ENCODE results near the gene FNDC3A. TPM values are rescaled to one million over a fixed set of nuclear protein-coding genes. Genes with fewer than 3 reads are reported as not detected.

Gene FNDC3A
- total RNA-seq, 1 donor from 2014 or later = 69.3 TPM

DNA sequence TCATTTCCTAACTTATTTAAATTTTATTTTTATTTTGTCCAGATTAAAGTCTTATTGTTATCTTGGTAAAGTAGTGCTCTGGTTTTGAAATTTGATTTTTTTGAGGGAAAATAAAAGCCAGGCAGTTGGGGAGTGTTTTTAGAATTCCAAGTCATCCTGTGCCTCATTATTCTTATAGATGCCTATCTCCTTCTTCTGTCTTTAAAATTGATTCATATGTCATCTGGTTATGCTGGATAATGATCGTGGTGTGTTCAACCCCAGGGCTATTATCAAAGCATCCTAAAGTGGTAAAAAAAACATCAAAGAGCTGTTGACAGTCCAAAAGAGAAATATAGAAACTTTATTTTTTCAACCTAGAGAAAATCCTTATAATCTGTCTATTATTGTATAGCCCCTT, 6.0 kb upstream of the FNDC3A start:
- Mint-ChIP-seq H3K4me3 (no peak overlapping the region), H3K9me3 (peaks cover 15% of the 10 kb centered on the region), H3K4me1 (peaks cover 4% of the 10 kb centered on the region), H3K36me3 (no peaks in the 10 kb centered on the region), H3K27me3 (ENCODE audit: insufficient read depth, low read depth) (no peaks in the 10 kb centered on the region), H3K27ac (no peak overlapping the region)
- Histone ChIP-seq H3K27me3 (no peaks in the 10 kb centered on the region), H3K27ac (no peak overlapping the region), H3F3A (ENCODE audit: low read depth) (peaks cover 4% of the 10 kb centered on the region), H4K20me1 (ENCODE audit: low read depth) (no peaks in the 10 kb centered on the region), H3K9me3 (ENCODE audit: low read depth) (no peaks in the 10 kb centered on the region), H3K4me3 (no peak overlapping the region), H3K79me2 (ENCODE audit: low read depth) (no peaks in the 10 kb centered on the region), H3K9ac (no peak overlapping the region), H3K4me1 (no peaks in the 10 kb centered on the region), H2AFZ (replicated peaks) (no peak overlapping the region), H3K4me2 (no peak overlapping the region), H3K36me3 (no peaks in the 10 kb centered on the region)
- TF ChIP-seq CTCF (IDR thresholded peaks at IDR 0.05) (no peak), EZH2 (IDR thresholded peaks at IDR 0.05) (no peak), EZH2phosphoT487 (IDR thresholded peaks at IDR 0.05) (no peak)
- DNase-seq (ENCODE audit: low spot score) = no peak

GRCh38 chr13:48973845-48974431, 1.8 kb upstream of the FNDC3A start:
- Histone ChIP-seq H3K36me3 (no peaks in the 10 kb centered on the region), H3K27ac (no peak overlapping the region), H3K9ac (no peak overlapping the region), H3K27me3 (peaks cover 12% of the 10 kb centered on the region), H3K4me3 (no peak overlapping the region), H3K9me3 (ENCODE audit: low read depth) (no peaks in the 10 kb centered on the region), H3K79me2 (ENCODE audit: low read depth) (peaks cover 24% of the 10 kb centered on the region), H3K4me1 (peaks cover 10% of the 10 kb centered on the region), H4K20me1 (ENCODE audit: low read depth) (peaks cover 23% of the 10 kb centered on the region), H2AFZ (replicated peaks) (no peak overlapping the region), H3K4me2 (no peak overlapping the region), H3F3A (ENCODE audit: low read depth) (peaks cover 26% of the 10 kb centered on the region)
- Mint-ChIP-seq H3K27ac (no peak overlapping the region), H3K36me3 (no peaks in the 10 kb centered on the region), H3K4me3 (peak overlapping the region; percentile 91), H3K4me1 (peaks cover 20% of the 10 kb centered on the region), H3K27me3 (ENCODE audit: insufficient read depth, low read depth) (no peaks in the 10 kb centered on the region), H3K9me3 (peaks cover 16% of the 10 kb centered on the region)
- DNase-seq (ENCODE audit: low spot score) = no peak
- no peak for TF ChIP-seq EZH2phosphoT487 (IDR thresholded peaks at IDR 0.05)
- no peak for TF ChIP-seq CTCF (IDR thresholded peaks at IDR 0.05)
- no peak for TF ChIP-seq EZH2 (IDR thresholded peaks at IDR 0.05)

- Histone ChIP-seq H3K79me2 (ENCODE audit: low read depth) (peaks cover 38% of the 10 kb centered on the region), H3K9ac (peak overlapping the region; percentile 46), H3K4me3 (peak overlapping the region; percentile 71), H3K4me2 (peak overlapping the region; percentile 89), H3K27ac (peak overlapping the region; percentile 92), H2AFZ (replicated peaks) (peak overlapping the region; percentile 91), H3K36me3 (no peaks in the 10 kb centered on the region), H3F3A (ENCODE audit: low read depth) (peaks cover 26% of the 10 kb centered on the region), H4K20me1 (ENCODE audit: low read depth) (peaks cover 34% of the 10 kb centered on the region), H3K9me3 (ENCODE audit: low read depth) (no peaks in the 10 kb centered on the region), H3K4me1 (peaks cover 19% of the 10 kb centered on the region), H3K27me3 (peaks cover 12% of the 10 kb centered on the region)
- H3K4me3 Mint-ChIP-seq = peak overlapping the region; percentile 91
- peak overlapping the region; percentile 97 for H3K27ac Mint-ChIP-seq
- peak; percentile 63 for DNase-seq (ENCODE audit: low spot score)
- H3K36me3 Mint-ChIP-seq = no peaks in the 10 kb centered on the region
- H3K4me1 Mint-ChIP-seq = peaks cover 24% of the 10 kb centered on the region
- TF ChIP-seq EZH2 (IDR thresholded peaks at IDR 0.05) = no peak
- peak; percentile 11 for TF ChIP-seq CTCF (IDR thresholded peaks at IDR 0.05)
- TF ChIP-seq EZH2phosphoT487 (IDR thresholded peaks at IDR 0.05) = no peak
- H3K9me3 Mint-ChIP-seq = peaks cover 16% of the 10 kb centered on the region
- H3K27me3 Mint-ChIP-seq (ENCODE audit: insufficient read depth, low read depth) = no peaks in the 10 kb centered on the region
Measured at GRCh38 chr13:48975101-48975855, 434 bp upstream of the FNDC3A start.

Measured in neural progenitor cell (in vitro differentiated cells).